Lung (tissue), 12 donors: Measurements from ENCODE around the gene RPL7A. TPM values are rescaled to one million over a fixed set of nuclear protein-coding genes. Genes with fewer than 3 reads are reported as not detected.
"Not testable (repeated sequence)": the region's sequence is repeated elsewhere in the genome, so short reads cannot be mapped to it uniquely, and the experiment has no call there.

ENCODE experiments used
- ATAC-seq: fragments of 200-7000 bp; cut with Tn5 transposase; one replicate; pipeline ENCODE4 v1.9.1; 2020; ENCODE audit warnings: moderate number of reproducible peaks; ENCODE audit not compliant: insufficient read depth, low FRiP score
- DNase-seq, 3 donors: peaks; one replicate each; pipeline ENCODE4 v3.0.0-alpha.2; 2013 to 2017
- H3K27ac ChIP-seq, 2 donors: one replicate each; pipeline ENCODE4 v1.5.1; 2013; ENCODE audit warnings: mild to moderate bottlenecking in 2 of 2, moderate library complexity in 2 of 2, control low read depth in 1 of 2, inconsistent platforms in 1 of 2, low read depth in 1 of 2, low read length in 1 of 2
- H3K27me3 ChIP-seq, 3 donors: one replicate each; pipeline ENCODE4 v1.5.1; 2013; ENCODE audit warnings: low read length in 2 of 3; ENCODE audit not compliant: control insufficient read depth in 3 of 3, insufficient read depth in 3 of 3
- H3K36me3 ChIP-seq, 4 donors: one replicate each; pipeline ENCODE4 v1.5.1; 2013; ENCODE audit warnings: low read length in 4 of 4, mild to moderate bottlenecking in 1 of 4, moderate library complexity in 1 of 4; ENCODE audit not compliant: control insufficient read depth in 4 of 4, insufficient read depth in 4 of 4
- H3K4me1 ChIP-seq, 5 donors: one replicate each; pipeline ENCODE4 v1.5.1; 2013; ENCODE audit warnings: low read length in 5 of 5, mild to moderate bottlenecking in 2 of 5, moderate library complexity in 1 of 5; ENCODE audit not compliant: control insufficient read depth in 5 of 5, insufficient read depth in 5 of 5
- H3K4me3 ChIP-seq: one replicate; pipeline ENCODE4 v1.5.1; 2013; ENCODE audit warnings: mild to moderate bottlenecking, control low read depth, moderate library complexity
- H3K9ac ChIP-seq, 2 donors: one replicate each; pipeline ENCODE4 v1.5.1; 2013; ENCODE audit warnings: low read length in 2 of 2, control low read depth in 1 of 2; ENCODE audit not compliant: insufficient read depth in 1 of 2
- H3K9me3 ChIP-seq, 4 donors: one replicate each; pipeline ENCODE4 v1.5.1; 2013; ENCODE audit warnings: low read length in 3 of 4, mild to moderate bottlenecking in 1 of 4, moderate library complexity in 1 of 4; ENCODE audit not compliant: control insufficient read depth in 4 of 4, insufficient read depth in 3 of 4
- CTCF ChIP-seq: IDR thresholded peaks from 2 replicates; pipeline ENCODE4 v1.5.1; 2012; ENCODE audit warnings: mild to moderate bottlenecking; ENCODE audit errors: control extremely low read depth, extremely low read depth
- WGBS, 2 donors: extraction: QIAGEN DNeasy Blood & Tissue Kit; methylation state at CpG; one replicate each; pipeline ENCODE4 v1.1.7; 2013; 5-methylcytosine and 5-hydroxymethylcytosine counted together
- polyA plus RNA-seq, 2 donors: library from polyadenylated mRNA; stranded (reverse); fragments of 200-250 nt; gene quantifications; one replicate each; pipeline ENCODE4 v1.2.1, GENCODE V29; 2013
- total RNA-seq, 2 donors: library from RNA; depleted of rRNA in 1 of 2; stranded (reverse); fragments of >200 nt in 1 of 2; gene quantifications; one replicate each; pipeline ENCODE4 v1.2.1, GENCODE V29; 2014 to 2021
- donor health status: control.
- donor health status: control.
- donor health status: Bipolar disorder and iron deficiency.
- donor health status: healthy.
- donor health status: DM: yes; HTN: yes; CAD: no.

RPL7A gene
- total and polyA plus RNA-seq, 4 donors = 1,412 to 3,573 (median 2,118) TPM

- ATAC-seq (no peak), DNase-seq (no peak)
- no peaks in the 10 kb centered on the region for H3K4me1 ChIP-seq
- no peaks in the 10 kb centered on the region for H3K27me3 ChIP-seq
- no peak overlapping the region for H3K9ac ChIP-seq
- no peak overlapping the region for H3K4me3 ChIP-seq
- no peaks in the 10 kb centered on the region for H3K36me3 ChIP-seq
- no peaks in the 10 kb centered on the region for H3K9me3 ChIP-seq
- WGBS, 2 donors = 81 to 89% methylated on average over 9 of the region's 9 CpGs
- no peak overlapping the region for H3K27ac ChIP-seq
- no peak for TF ChIP-seq CTCF
These were observed 39.7 kb downstream of the RPL7A start for GRCh38 chr9:133387680-133388079.

- H3K27me3 ChIP-seq = peaks cover 0 to 1% (median 0%) of the 10 kb centered on the region in 3 donors
- H3K4me3 ChIP-seq = no peak overlapping the region
- no peaks in the 10 kb centered on the region for H3K36me3 ChIP-seq
- H3K4me1 ChIP-seq = no peaks in the 10 kb centered on the region
- TF ChIP-seq CTCF = no peak
- no peak overlapping the region for H3K9ac ChIP-seq
- ATAC-seq = no peak
- 98 to 99% methylated on average over 12 of the region's 12 CpGs for WGBS, 2 donors
- no peak overlapping the region for H3K27ac ChIP-seq
- DNase-seq = no peak
- H3K9me3 ChIP-seq = no peaks in the 10 kb centered on the region
These were observed 41.1 kb downstream of the RPL7A start for GRCh38 chr9:133389025-133389557.

GRCh38 chr9:133389562-133389961 is 41.5 kb downstream of the RPL7A start:
- Histone ChIP-seq H3K4me3 (no peak overlapping the region), H3K36me3 (no peaks in the 10 kb centered on the region), H3K27ac (no peak overlapping the region), H3K9ac (no peak overlapping the region), H3K4me1 (no peaks in the 10 kb centered on the region), H3K9me3 (no peaks in the 10 kb centered on the region), H3K27me3 (peaks cover 0 to 4% (median 0%) of the 10 kb centered on the region in 3 donors)
- DNase-seq = no peak
- whole genome bisulfite sequencing, 2 donors = 87% methylated on average over 13 of the region's 13 CpGs
- no peak for ATAC-seq
- no peak for TF ChIP-seq CTCF

GRCh38 chr9:133390713-133391112 is 42.7 kb downstream of the RPL7A start:
- Histone ChIP-seq H3K27ac (no peak overlapping the region), H3K9ac (no peak overlapping the region), H3K9me3 (no peaks in the 10 kb centered on the region), H3K36me3 (no peaks in the 10 kb centered on the region), H3K4me3 (no peak overlapping the region), H3K27me3 (peaks cover 0 to 4% (median 0%) of the 10 kb centered on the region in 3 donors), H3K4me1 (no peaks in the 10 kb centered on the region)
- no peak for TF ChIP-seq CTCF
- no peak for DNase-seq
- 79 to 80% methylated on average over 7 of the region's 7 CpGs for WGBS, 2 donors
- ATAC-seq = no peak

- DNase-seq, H3K4me3 ChIP-seq, H3K27me3 ChIP-seq, ATAC-seq, H3K36me3 ChIP-seq, H3K4me1 ChIP-seq, H3K27ac ChIP-seq, H3K9me3 ChIP-seq, H3K9ac ChIP-seq: not testable (repeated sequence)
- 50 to 70% methylated on average over 2 to 3 of the region's 4 CpGs for WGBS, 2 donors
These were observed 43.4 kb downstream of the RPL7A start for GRCh38 chr9:133391449-133391848.
